Ureter (tissue), 1 donor: ENCODE measurements around the gene ERN1. TPM values are rescaled to one million over a fixed set of nuclear protein-coding genes. Genes with fewer than 3 reads are reported as not detected.

Source experiments
- DNase-seq: peaks from one replicate; pipeline ENCODE4 v3.0.0-alpha.2; 2020; ENCODE audit warnings: low spot score
- total RNA-seq: library from RNA; stranded (reverse); gene quantifications from one replicate; pipeline ENCODE4 v1.2.4, GENCODE V29; 2023
- donor health status: DM: yes; HTN: yes; CAD: no.

Gene ERN1
- total RNA-seq, 1 donor from 2014 or later = 49.2 TPM

DNA sequence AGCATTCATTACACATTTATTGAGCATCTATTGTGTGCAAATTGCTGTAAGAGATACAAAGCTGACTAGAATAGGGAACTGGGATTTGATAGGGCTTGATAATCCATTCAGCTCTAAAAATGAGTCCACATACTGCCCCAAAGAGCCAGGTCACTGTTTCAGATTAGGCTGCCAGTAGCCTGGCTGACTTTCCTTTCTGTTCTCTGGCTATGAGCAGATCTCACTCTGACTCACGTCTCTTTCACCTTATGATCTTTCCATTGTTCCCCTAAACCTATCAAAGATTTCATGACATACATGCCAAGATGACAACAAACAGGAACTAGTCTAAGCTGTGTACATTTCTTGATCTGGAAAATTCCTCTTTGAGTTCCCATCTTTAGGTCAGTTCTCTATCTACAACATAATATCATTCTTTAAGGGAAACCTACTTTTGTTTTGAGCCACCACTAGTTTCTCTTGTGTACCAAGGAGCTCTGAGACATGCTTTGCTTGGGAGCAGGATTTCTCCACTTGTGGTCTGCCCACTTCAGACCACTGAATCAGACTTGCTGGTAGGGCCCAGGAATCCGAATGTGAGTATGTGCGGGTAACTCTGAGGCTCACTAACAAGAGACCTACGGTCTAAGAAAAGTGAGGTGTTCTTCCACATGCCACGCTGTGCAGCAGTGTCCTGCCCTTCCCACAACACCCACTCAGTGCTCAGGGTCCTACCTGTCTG lies 68.6 kb downstream of the ERN1 start:
- DNase-seq = no peak

DNA sequence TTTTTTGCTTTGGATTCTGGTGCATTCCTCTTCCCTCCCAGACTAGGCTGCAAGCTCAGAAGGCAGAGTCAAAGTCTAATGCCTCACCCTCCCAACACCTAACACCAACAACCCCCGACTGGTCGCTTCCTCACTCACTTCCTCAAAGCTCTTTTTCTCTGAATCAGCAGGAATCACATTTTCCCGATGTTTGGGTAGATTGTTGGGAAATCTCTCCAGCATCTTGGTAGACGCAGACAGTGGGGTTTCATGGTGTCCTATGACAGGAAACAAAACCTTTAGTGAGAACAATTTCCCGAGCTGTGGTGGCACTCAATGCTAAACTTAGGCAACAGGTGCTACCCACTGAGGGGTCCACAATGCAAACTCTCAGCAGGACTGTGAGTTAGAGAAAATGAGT lies 69.6 kb downstream of the ERN1 start:
- no peak for DNase-seq

DNA sequence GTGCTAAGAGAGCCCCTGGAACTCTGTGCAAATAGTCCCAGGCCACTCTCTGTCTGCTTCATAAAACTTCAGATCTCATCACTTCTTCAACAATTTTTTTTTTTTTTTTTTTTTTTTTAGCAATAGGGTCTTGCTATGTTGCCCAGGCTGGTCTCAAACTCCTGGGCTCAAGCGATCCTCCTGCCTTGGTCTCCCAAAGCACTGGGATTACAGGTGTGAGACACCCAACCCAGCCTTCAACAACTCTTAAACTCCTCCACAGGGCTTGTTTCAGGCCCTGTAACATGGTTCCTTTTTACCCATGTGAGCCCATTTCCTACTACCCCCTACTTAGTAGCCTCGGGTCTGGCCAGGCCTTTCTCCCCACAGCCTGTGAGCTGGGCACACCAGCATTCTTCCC lies 70.2 kb downstream of the ERN1 start:
- DNase-seq = no peak

DNA sequence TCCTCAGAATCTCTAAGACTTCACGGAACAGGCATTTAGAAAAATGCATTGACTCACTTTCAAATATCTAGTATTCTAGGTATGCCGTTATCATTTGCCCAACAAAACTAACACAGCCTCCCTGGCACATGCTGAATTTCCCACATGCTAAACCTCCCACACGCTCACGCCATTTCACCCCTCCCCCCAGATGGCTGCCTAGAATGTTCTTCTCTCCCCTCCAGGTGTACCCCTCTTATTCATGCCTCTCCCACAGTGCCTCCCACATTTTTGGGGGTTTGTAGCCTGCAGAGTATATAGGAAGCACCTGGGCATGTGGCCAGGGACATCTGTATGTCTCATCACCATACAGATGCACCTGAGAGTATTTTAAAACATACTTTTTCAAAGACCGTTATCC lies 71.3 kb downstream of the ERN1 start:
- no peak for DNase-seq

DNA sequence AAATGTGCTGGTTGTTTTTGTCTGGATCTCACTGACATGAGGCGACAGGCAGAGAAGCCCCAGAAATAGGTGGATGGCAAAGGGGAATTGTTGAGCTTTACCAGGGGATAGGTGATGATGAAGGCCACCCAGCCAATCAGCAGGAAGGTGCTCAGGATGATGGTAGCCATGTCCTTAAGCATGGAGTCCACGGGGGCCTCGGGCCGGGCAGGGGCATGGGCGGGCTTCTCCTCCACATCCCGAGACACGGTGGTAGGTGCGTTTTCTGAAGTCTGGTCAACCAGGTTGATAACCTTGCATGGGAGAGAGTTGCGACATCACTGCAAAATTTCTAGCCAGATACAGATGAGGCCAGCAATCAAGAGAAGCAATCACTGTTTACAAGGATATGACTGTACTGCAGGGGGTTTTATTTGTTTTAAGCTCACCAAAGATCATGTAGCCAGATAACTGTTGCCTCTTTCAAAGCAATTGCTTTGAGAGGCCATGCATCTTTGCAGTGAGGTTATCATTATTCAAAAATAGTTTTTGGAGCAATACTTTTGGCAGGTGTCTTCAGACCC lies 72.2 kb downstream of the ERN1 start:
- DNase-seq = no peak

DNA sequence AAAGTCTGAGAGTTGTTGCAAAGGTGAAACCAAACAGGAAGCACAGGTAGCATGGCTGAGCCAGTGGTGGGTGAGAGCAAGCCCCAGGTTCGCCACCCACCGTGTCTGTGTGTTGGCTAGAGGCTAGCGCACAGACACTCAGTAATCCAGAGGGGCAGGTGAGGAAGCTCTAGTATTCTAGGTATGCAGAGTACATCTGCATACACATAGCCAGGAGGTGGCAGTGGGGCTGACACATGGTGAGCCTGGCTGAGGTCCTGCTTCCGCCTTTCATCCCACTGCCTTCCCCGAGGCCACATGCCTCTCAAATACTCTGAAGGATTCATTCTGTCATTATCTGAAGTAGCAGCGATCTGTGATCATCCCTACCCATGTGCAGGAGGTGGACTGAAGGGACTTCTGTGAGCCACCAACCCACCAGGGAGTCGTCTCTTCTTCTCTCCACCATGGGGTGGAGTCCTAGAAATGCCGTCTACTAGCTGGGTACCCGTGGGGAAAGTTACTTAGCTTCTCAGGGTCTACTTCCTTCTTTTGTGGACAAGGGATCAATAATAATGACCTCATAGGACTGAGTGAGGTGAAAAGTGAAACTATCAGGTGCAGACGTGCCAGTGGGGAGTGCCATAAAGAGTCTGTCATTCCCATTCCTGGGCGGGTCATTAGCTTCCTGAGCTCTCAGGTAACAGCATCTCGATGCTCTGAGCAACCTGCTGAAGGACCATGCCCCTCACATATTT lies 73.5 kb downstream of the ERN1 start:
- DNase-seq = no peak

DNA sequence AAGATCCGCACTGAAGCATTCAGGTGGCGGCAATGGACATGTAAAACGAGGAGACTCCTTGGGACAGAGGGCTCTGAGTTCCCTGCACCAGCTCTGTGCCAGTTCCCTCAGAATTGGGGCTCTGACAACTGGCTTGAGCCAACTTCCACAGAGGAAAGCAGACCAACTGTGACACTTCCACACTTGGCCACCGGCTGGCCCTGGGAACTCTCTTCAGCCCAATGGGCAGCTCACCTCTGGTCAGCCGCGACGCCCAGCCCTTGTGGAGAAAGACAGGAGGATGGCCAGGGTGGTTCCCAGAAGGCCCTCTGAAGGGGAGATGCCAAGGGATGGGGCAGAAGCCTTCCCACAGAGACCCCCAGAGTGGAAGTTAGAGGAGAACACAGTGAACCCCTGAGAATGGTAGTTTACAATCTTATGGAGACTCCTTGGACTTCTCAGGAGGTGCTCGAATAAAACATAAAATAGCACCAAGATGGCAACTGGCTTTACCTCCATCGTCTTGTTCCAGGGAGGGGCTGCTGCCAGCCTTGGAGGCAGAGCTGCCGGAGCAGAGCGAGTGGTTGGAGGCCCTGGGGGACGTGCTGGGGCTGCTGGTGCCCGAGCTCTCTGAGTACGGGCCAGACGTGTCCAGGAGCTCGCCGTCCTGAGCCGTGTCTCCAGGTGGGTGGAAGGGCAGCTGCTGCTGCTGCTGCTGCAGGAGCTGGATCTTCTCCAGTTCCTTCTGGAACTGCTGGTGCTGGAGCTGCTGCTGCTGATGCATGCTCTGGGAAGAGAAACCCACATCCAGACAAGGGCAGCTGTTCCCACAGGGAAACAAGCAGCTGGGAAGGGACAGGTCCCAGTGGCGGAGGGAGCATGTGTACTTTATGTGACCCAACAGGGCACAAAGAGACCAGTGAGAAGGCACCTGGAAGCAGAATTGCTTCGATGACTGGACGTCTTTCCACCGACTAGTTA lies 74.5 kb downstream of the ERN1 start:
- no peak for DNase-seq

DNA sequence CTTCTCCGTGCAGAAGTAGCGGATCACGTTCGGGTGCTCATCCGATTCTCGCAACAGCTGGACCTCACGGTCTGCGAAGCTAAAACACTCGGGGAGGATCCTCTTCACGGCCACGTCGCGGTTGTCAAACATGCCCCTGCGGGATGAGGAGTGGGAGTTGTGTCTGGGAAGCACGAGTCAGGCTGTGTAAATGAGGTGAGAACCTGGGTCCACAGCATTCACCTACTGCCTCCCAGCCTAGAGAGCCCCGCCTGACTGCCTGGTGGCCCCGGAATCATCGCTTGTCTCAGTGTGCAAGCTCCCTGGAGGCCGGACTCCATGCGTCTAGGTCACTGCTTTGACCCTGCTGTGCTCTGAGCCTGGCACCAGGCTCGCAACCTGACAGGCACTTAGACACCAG lies 75.6 kb downstream of the ERN1 start:
- DNase-seq = no peak

DNA sequence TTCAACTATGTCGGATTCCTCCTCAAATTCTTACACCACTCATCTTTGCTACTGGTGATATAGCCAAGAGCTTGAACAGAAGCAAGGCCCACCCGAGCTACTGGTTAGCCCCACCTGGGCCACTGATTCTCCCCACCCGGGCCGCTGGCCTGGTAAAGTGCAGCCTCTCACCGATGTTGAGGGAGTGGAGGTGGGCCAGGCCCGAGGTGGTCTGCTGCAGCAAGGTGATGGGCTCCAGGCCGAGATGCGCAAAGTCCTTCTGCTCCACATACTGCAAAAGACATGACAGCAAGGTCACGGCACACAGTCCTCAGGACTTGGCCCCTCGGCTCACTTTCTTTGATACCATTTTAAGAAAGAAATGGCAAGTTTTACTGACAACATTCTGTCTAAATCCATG lies 76.8 kb downstream of the ERN1 start:
- no peak for DNase-seq

DNA sequence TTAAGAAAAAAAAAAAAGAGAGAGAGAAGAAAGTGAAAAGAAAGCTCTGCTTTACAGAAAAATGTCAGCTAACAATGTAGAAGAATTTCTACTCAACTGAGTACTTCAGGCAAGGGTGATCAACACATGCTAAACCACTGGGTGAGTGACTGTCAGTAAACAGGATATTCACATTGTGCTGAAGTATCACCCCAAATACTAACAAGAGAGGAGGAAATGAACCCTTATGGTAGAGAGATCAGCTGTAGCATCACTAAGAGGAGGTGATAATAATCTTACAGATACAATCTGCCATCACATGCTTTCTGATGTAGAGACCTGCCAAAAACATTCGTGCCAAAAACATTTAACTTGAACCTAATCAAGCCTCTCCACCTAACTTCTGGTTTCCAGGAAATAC lies 78.8 kb downstream of the ERN1 start:
- no peak for DNase-seq

DNA sequence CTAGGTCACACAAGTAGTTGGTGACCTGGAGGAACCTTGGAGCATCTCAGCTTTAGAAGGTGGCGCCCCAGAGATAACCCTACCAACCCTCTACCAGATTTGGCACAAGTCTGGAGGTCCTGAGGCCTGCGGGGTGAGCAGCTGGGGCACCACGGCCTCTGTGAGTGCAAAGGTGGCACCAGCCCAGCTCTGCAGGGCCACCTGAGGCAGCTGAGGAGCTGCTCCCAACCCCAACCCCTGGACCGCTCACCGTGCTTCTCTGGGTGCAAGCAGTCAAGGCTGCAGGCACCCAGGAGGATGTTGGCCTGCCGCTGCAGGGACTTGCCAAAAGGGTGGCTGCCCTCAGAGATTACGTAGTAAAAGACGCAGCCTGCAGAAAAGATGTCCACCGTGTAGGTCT lies 81.1 kb downstream of the ERN1 start:
- DNase-seq = no peak

DNA sequence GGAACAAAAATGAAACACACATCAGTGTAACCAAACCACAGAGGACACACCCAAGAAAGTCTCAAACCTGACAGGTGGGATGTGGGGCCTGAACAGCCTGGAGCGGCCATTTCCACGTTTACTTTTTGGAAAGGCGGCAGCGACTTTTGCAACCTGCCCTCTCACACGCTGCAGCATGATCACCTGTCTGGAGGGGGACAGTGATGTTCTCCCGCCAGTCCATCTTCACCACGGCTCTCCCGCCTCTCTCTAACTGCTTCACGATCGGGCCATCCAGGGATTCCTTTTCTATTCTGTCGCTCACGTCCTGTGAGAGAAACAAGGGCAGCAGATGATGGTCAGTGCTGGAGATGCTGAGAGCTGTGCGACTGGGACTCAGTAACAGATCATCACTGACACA lies 84.8 kb downstream of the ERN1 start:
- no peak for DNase-seq

DNA sequence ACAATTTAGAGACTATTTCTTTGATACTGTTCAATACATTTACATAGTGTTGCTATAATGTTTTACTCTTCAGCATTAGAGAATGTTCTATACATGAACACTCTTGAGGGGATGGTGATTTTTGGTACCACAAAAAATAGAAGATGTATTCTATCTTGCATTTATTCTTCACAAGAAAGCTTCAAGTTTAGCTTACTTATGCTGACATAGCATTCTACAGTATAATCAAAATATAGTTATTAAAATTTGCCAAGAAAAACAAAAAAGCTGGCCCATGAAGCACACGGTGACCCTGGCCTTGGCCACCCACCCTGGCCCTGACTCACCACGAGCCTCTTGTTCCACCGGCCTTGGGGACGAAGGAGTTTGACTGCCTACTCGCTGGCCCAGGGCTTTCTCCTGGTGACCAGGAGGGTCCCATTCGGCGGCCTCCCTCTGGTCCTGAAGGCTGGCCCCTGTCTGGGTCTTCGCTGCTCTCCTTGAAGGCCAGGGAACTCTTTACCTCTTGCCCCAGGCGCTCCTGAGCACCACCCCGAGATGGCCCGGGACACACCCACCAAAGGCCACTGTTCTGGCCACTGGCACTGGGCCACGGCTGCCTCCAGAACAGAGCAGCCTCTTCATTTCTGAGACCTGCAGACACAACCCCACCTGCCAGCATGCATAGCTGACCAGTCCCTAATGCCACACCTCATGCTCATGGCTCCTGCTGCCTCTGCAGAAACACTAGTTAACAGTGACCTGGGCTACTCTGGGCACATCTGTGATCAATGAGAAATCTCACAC lies 87.1 kb downstream of the ERN1 start:
- no peak for DNase-seq

DNA sequence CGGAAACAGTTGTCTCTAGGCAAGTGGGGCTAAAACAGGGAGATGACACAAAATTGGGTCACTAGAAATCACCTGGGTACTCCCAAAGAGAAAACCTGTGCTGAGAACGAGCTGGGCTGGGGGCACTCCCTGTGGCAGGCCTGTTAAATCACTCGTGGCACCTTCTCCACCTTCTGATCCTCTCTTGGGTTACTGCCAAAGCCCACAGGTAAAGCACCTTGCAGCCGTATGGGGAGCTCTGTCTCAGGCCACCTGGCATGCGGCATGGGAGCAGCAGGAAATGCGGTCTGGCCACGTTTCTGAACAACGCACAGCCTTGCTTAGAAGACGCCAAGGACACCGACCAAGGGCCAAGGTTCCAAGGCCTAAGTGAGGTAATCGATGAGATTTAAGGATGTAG lies 88.0 kb downstream of the ERN1 start:
- no peak for DNase-seq

DNA sequence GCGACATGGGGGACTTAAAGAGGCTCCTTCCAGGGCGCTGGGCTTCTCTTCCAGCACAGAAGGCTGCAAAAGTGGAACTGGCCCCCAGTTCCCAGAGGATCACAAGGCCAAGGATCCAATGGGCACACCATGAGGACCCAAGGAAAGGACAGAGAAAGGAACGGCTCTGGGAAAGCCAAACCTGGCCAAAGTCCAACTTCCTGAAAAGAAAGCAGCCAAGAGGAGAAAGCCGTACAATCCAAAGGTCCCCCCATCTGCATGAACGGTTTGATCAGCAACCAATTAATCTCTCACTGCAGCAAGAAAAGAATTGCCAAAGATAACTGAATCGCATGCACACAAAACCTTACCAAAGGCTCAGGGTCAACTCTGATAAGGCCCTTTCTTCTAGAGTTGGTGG lies 89.7 kb downstream of the ERN1 start:
- no peak for DNase-seq

DNA sequence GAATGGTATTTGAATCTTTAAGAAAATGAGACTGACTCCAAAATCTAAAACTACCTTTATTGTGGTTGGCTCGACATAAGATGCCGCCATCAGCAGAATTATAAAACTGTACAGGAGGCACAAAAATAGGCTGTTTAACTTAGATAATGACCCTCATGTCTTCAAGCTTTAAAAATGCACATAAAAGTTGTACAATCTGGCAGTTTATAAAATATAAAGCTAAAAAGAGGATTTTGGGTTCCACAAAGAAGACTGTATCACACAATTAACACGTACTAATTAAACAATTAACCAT lies 90.9 kb downstream of the ERN1 start:
- DNase-seq = no peak

DNA sequence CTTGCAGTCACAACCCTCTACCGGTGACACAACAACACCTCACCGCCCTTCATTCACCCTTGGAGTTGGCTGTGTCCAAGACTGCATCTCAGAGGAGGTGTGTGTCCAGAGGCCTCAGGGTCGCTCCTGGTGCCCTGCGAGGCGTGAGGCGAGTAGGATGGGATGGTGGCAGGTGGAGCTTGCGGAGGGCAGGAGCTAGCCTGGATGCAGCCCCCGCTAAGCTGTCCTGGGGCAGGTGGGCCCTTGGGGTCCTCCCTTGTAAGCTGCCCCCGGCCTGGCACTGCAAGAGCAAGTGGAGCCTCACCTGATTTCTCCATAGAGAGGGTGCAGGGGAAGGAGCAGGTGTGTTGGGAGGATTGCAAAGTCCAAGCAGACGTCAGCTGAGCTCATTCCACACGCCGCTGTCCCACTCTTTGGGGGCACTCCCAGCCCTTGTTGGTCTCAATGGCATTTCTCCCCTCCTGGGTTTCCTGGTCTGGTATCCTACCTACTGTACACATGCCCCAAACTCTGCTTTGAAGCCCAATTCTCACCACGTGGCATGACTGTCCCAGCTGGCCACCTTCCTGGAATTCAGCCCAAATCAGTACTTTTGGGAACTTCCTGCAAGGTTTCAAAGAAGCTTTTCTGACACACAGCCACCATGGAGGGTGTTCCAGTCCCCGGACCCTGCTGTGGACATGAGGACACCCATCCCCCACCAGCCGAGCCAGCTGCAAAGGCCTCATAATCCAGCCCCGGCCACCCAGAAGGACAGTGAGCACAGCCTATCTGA lies 91.4 kb downstream of the ERN1 start:
- no peak for DNase-seq

DNA sequence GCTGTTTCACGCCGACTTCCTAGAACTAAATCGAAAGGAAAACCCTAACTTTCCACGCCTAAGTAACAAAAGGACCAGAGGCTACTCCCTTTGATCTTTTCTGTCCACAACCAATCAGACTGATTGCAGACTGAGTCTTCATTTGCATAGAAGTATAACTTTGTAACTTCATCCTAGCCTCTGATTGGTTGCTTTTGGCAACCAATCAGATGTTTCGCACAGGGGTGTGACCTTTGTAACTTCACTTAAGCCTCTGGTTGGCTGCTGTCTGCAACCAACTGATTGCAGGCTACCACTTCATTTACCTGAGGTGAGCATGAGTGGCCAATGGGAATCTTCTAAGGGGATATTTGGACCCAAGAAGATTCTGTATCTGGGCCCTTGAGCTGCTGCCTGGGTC lies 92.1 kb downstream of the ERN1 start:
- DNase-seq = no peak

DNA sequence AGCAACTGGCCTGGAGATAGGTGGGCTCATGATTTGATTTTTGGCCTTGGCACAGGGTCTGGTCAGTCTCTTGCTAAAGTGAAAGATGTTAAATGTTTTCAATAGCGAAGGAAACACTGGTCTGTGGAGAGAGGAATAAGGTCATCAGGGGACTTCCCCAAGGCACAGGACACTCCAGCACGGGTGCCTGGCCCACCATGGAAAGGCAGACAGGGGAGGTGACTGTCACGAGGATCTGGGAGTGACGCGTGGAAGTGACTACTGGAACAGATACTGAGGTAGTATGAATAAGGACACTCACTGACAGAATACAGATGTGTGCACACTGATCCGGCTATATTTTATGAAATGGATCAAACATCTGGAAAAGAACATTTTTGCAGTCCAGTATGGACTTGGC lies 92.8 kb downstream of the ERN1 start:
- DNase-seq = no peak

DNA sequence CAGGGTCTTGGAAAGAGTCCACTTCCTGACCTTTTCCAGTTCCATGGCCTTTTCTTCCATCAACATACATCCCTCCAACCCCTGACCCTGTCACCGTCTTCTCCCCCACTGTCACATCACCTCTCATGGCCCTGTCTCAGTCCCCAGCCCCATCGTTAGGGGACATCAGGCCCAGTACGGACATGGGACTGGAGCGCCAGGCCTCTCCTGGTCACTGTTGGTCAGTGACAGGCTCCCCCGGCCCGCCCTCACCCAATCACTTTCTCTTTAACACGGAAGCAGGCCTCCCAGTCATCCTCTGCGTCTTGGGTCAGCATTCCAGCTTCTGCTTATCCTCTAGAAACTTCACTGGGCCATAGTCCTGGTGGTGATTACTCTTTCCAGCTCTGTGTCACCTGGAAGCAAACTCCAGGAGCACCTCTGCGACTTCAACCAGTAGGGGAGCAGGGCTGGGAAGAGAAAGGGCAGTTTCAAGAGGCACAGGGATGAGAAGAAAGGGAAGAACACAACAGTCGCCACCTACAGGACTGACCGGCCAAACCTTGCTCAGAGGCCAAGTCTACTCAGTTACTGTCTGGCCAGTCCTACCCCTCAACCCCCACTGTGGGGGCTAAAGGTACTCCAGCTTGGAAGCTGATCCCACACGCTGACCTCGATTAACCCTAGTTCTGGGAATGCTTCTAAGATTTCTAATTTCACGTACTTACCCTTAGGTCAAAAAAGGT lies 93.6 kb downstream of the ERN1 start:
- no peak for DNase-seq
